ENCODE data around the gene KCNN3.

Gene KCNN3

DNA sequence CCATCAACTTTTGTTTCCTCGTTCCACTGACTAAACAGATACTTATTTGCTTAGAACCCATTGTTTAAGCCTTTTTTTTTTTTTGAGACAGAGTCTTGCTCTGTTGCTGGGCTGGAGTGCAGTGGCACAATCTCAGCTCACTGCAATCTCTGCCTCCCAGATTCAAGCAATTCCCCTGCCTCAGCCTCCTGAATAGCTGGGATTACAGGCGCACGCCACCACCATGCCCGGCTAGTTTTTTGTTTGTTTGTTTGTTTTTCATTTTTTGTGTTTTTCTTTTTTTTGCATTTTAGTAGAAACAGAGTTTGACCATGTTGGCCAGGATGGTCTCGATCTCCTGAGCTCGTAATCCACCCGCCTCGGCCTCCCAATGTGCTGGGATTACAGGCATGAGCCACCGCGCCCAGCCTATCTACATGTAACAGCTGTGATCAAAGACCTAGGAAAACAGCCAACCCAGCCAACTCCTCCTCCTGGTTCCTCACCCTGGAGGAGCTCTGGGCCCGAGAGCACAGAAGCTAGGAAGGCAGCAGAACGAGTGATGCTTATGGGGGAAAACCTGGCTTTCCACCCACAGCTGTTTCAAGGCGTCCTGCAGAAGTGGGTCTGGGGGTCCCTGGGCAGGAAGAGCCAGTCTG, 32.9 kb downstream of the KCNN3 start:
- DNase-seq (ENCODE audit: low read depth) = no peak
- TF ChIP-seq, protein P1, sequence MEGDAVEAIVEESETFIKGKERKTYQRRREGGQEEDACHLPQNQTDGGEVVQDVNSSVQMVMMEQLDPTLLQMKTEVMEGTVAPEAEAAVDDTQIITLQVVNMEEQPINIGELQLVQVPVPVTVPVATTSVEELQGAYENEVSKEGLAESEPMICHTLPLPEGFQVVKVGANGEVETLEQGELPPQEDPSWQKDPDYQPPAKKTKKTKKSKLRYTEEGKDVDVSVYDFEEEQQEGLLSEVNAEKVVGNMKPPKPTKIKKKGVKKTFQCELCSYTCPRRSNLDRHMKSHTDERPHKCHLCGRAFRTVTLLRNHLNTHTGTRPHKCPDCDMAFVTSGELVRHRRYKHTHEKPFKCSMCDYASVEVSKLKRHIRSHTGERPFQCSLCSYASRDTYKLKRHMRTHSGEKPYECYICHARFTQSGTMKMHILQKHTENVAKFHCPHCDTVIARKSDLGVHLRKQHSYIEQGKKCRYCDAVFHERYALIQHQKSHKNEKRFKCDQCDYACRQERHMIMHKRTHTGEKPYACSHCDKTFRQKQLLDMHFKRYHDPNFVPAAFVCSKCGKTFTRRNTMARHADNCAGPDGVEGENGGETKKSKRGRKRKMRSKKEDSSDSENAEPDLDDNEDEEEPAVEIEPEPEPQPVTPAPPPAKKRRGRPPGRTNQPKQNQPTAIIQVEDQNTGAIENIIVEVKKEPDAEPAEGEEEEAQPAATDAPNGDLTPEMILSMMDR (IDR thresholded peaks at IDR 0.05; ENCODE audit: insufficient read depth, low read depth, low read length, missing control alignments) = no peak
- no peak overlapping the region for H3K4me3 ChIP-seq (ENCODE audit: low read length)

DNA sequence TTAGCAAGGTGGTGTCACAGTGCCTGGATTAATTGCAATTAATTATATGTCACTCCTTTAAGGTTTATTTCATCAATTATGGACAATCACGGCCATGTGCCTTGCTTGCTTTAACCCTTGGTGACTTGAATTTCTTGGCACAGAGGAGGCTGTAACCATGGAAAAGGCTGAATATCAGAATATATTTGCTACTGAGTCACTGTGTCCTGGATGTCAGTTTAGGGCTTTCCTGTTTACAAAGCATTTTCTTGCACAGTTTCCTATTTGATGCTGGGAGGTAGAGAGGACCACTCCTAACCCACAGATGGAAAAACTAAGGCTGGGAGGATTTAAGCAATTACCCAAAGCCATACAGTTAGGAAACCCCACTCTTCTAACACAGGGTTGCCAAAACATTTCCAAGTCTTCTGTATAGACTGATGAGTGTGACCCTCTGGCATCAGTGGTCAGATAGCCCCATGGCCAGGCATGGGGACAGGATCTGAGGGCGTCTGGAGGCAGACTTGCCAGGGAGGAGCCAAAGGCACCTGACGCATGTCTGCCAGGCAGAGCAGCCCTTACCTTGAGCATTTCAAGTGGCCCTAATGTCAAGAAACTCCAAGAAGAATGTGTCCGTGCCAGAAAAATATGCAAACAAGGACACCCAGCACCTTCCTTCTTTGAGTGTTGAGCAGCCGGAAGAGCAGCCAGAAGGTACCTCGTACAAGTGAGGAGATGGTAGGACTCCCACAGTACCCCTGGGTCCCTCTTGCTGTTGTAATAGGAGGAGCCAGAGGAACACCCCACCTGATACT, 34.4 kb downstream of the KCNN3 start:
- DNase-seq (ENCODE audit: low read depth) = no peak
- TF ChIP-seq, protein P1 (IDR thresholded peaks at IDR 0.05; ENCODE audit: insufficient read depth, low read depth, low read length, missing control alignments) = no peak

DNA sequence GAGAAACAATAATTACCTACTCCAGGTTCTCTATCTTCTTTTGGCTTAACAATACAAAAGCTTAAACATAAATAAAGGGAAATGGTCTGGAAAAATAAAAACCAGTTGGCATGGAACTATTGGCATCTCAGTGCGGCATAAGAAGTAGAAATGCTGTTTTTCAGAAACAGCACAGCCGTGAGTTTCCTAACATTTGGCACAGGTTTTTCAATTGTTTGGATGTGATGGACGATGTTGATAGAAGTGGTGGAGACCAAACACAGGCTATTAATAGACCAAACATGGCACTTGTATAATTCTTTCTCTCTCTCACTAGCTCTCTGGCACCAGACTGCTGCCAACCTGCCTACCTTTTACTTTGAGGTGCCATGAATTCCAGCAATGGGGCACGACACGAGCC, 36.2 kb downstream of the KCNN3 start:
- no peak for DNase-seq (ENCODE audit: low read depth)
- TF ChIP-seq, protein P1 (IDR thresholded peaks at IDR 0.05; ENCODE audit: insufficient read depth, low read depth, low read length, missing control alignments) = no peak

More for the DNA sequence above, 34.4 kb downstream of the KCNN3 start:
- H3K4me3 ChIP-seq (ENCODE audit: low read length) = no peak overlapping the region

DNA sequence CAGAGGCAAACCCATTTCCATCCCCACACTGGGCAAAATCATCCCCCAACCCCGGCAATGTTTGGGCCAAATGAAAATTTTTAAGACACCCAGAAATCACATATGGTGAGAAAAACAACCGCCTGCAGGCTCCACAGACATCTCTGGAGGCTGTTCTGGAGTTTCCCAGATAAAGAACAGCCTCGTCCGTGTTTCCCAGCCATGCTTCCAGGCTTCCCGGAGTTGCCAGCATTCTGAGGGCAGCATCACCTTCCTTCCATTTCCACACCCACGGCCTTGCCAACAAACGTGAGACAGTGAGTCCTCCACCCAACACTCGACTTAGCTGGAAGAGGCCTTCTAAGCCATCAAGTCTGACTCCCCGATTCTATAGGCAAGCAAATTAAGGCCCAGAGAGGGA, 36.9 kb downstream of the KCNN3 start:
- no peak overlapping the region for H3K4me3 ChIP-seq (ENCODE audit: low read length)
- TF ChIP-seq, protein P1 (IDR thresholded peaks at IDR 0.05; ENCODE audit: insufficient read depth, low read depth, low read length, missing control alignments) = no peak
- no peak for DNase-seq (ENCODE audit: low read depth)

More for the DNA sequence above, 36.2 kb downstream of the KCNN3 start:
- no peak overlapping the region for H3K4me3 ChIP-seq (ENCODE audit: low read length)

DNA sequence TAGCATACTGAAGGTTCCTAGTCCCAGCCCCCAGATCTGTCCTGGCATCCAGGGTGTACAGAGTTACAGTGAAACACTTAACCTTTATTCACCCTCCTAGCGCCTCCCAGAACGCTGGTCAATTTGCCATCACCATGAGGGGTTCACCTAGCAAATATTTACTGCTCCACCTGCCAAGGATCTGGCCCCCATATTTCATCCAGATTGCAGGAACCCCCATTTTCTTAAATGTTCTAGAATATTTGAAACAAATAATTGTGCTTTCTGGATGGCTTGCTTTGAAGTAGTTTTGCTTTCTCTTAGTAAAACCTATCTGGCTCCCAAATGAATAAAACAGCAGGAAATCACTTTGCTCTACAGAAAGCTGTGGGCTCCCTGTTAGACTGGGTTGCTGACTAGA, 37.7 kb downstream of the KCNN3 start:
- H3K4me3 ChIP-seq (ENCODE audit: low read length) = no peak overlapping the region
- TF ChIP-seq, protein P1 (IDR thresholded peaks at IDR 0.05; ENCODE audit: insufficient read depth, low read depth, low read length, missing control alignments) = no peak
- DNase-seq (ENCODE audit: low read depth) = no peak

DNA sequence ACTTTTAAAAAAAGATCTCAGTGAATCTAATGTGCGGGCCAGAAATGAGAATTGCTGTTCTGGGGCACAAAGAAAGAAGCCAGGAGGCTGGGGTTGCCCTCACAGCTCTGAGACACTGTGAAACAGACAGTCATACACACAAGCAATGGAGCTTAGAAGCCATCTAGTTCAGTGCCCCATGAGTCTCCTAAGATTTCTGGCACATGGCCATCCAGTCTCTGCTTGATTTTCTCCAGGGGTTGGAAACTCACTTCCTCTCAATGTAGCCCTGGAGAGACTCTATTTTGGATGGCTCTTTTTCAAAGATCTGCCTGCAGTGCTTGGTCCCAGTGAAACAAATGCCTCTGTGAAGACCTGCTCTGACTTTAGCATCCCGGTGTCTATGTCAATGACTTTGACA, 38.6 kb downstream of the KCNN3 start:
- H3K4me3 ChIP-seq (ENCODE audit: low read length) = no peak overlapping the region
- TF ChIP-seq, protein P1 (IDR thresholded peaks at IDR 0.05; ENCODE audit: insufficient read depth, low read depth, low read length, missing control alignments) = no peak
- no peak for DNase-seq (ENCODE audit: low read depth)
